OCI-LY1 (cell line): ENCODE measurements around the gene SLC27A5.

Experiments
- EZH2 ChIP-seq: fragments of 200-600 bp; sonication (generic), shearing (Covaris generic); IDR thresholded peaks from 2 replicates; pipeline ENCODE4 v1.8.0; 2017; ENCODE audit warnings: borderline replicate concordance, mixed run types, mild to moderate bottlenecking, antibody characterized with exemption, low read length, moderate library complexity, mixed read lengths
- TF ChIP-seq, protein P1 (sequence below): fragments of 200-600 bp; sonication (generic), shearing (Covaris generic); IDR thresholded peaks from 2 replicates; pipeline ENCODE4 v1.5.1; 2017; ENCODE audit warnings: mild to moderate bottlenecking, antibody characterized with exemption, low read length, moderate library complexity, mixed read lengths

DNA sequence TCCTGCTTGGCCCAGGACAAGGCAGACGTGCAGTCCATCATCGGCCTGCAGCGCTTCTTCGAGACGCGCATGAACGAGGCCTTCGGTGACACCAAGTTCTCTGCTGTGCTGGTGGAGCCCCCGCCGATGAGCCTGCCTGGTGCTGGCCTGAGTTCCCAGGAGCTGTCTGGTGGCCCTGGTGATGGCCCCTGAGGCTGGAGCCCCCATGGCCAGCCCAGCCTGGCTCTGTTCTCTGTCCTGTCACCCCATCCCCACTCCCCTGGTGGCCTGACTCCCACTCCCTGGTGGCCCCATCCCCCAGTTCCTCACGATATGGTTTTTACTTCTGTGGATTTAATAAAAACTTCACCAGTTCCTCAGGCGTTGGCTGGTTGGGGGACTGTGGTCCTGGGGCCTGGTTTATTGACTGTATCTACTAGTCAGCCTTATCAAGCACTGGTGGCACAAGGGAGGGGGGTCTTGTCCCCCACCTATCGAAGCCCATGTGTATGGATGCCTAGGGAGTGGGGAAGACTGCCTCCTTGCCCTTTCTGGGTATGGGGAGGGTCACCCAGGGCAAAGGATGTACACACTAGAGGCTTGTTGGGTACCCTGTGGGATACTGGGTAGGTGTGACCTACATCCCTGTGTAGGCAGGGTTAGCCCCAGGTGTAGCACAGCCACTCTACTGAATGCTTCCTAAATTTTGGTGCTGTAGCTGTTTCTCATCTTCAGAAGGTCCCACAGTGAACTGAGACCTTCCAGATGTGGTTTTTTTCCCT lies 38.8 kb upstream of the SLC27A5 start:
- TF ChIP-seq, protein P1, sequence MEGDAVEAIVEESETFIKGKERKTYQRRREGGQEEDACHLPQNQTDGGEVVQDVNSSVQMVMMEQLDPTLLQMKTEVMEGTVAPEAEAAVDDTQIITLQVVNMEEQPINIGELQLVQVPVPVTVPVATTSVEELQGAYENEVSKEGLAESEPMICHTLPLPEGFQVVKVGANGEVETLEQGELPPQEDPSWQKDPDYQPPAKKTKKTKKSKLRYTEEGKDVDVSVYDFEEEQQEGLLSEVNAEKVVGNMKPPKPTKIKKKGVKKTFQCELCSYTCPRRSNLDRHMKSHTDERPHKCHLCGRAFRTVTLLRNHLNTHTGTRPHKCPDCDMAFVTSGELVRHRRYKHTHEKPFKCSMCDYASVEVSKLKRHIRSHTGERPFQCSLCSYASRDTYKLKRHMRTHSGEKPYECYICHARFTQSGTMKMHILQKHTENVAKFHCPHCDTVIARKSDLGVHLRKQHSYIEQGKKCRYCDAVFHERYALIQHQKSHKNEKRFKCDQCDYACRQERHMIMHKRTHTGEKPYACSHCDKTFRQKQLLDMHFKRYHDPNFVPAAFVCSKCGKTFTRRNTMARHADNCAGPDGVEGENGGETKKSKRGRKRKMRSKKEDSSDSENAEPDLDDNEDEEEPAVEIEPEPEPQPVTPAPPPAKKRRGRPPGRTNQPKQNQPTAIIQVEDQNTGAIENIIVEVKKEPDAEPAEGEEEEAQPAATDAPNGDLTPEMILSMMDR: no peak
- no peak for TF ChIP-seq EZH2
